Stimulated activated naive CD8-positive, alpha-beta T cell treated with anti-CD3 and anti-CD28 coated beads, Interleukin-15, Interleukin-2, amounts not matched to agents 100 U/mL and 50 U/mL, for 24 hours (primary cell): ENCODE results near the gene CNOT6L.
"Not testable (repeated sequence)": the region's sequence is repeated elsewhere in the genome, so short reads cannot be mapped to it uniquely, and the experiment has no call there.

Experiments
- ATAC-seq: fragments of 150-1000 bp; cut with Tn5 transposase; one replicate; pipeline ENCODE4 v1.10.0; 2021
- DNase-seq: peaks from one replicate; pipeline ENCODE4 v3.0.0; 2021

The CNOT6L gene

DNA sequence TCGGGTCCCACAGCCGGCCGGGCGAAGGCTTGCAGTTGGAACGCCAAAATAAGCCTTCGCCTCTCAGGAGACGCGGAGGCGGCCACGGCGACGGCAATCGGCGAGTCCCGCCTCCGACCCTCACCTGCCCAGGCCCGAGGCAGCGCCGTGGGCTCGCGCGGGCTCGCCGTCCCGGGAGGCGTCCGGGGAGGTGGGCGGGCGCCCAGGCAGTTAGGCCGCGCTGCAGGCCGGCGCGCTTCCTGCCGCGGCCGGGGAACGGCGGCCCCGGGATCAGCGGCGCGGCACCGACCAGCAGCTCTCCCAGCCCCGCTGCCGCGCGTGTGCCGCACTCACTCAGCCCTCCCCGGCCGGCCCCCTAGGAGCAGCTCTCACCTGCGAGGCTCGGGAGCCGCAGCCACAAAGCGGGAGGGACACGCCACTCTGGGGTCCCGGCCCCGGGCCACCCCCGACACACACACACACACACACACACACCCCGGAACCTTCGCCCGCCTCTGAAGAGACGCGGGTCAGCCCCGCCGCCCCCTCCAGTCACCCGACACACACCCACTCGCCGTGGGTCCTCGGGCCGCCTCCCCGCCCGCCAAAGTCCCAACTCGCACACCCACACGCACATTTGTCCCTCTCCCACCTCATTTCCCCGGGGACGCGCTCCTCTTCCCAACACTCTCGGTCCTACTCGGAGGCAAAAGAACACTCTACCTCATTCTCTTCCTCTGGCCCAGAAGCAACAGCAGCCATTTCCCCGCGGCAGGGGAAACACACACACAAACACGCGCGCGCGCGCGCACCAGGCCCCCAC is at the start of gene CNOT6L:
CNOT6L (minus strand) TSS at position 767 of the 802 bp plus-strand sequence; CDS start at position 707, 60 bp downstream.
- ATAC-seq (peak; percentile 8), DNase-seq (peak; percentile 80)

DNA sequence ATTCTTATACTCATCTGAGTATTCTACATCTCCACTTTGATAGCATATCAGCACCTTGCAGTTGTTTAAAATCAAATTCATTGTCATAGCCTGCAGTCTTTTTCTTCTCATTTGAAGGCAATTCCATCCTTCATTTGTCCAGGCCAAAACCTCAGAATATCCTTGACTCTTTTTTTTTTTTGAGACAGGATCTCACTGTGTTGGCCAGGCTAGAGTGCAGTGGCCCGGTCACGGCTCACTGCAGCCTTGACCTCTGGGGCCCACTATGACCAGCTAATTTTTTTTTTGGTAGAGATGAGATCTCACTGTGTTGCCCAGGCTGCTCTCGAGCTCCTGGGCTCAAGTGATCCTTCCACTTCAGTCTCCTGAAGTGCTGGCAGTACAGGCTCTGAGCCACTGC is 46.1 kb upstream of the CNOT6L start:
- DNase-seq, result no peak
- no peak for ATAC-seq

DNA sequence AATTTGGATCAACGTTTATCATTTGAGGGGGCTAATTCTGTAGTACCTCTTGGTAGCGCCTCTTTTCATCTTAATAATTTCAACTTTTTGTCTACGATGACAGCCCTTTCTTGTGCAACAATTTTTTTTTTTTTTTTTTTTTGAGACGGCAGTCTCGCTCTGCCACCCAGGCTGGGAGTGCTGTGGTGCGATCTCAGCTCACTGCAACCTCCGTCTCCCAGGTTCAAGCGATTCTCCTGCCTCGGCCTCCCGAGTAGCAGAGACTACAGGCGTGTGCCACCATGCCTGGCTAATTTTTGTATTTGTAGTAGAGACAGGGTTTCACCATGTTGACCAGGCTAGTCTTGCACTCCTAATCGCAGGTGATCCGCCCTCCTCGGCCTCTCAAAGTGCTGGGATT is 44.2 kb upstream of the CNOT6L start:
- not testable (repeated sequence) for ATAC-seq
- peak; percentile 19 for DNase-seq

DNA sequence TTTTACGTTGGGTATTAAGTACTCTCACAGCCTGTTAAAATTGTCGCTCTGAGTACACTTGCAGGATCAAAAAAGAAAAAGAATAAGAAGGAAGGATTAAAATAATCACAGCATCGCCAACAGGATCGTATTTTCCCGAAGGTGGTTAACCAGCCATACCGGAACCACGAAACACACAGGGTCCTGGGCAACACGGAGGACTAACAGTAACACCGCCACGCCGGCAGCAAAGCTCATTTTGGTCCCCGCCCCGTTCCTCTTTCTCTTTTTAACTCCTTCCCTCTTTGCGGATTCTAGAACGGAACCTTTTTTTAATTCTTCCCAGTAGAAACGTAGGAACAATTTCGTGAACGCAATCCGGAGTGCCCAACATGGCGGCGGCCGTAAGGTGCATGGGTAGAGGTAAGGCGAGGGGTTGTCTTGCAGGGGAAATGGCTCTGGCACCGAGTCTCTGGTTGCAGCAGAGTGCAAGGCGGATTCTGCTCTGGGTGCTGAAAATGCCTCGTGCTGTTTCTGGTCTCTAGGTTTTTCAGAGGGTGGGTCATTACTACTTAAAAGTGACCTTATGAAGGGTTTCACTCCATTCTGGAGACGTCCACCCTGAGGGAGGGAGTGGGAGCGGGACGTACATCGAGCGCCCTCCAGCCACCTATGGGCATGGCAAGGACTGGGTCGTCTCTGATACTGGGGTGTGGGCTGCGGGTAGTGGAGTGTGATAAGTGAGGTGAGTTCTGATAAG is 43.5 kb upstream of the CNOT6L start, which contains the start of gene MRPL1:
MRPL1 (plus strand) TSS at position 353 of the 739 bp plus-strand sequence; CDS start at position 372, 19 bp downstream.
- DNase-seq (peak; percentile 88), ATAC-seq (peak; percentile 86)

DNA sequence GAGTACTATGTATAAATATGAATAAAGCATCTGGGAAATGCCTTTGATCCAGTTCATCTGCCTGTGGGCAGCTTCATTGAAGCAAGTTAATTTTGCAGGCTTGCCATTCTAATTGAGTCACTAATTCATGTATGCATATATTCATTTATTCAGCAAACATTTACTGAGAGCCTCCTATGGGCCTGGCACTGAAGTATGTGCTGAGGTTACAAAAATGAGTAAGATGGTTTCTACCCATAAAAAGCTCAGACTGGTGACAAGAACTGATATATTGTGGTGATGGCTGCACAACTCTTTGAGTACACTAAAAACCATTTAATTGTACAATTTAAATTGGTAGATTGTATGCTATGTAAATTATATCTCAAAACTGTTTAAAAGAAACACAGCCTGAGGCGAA is 42.3 kb upstream of the CNOT6L start:
- peak; percentile 16 for DNase-seq
- peak; percentile 64 for ATAC-seq

DNA sequence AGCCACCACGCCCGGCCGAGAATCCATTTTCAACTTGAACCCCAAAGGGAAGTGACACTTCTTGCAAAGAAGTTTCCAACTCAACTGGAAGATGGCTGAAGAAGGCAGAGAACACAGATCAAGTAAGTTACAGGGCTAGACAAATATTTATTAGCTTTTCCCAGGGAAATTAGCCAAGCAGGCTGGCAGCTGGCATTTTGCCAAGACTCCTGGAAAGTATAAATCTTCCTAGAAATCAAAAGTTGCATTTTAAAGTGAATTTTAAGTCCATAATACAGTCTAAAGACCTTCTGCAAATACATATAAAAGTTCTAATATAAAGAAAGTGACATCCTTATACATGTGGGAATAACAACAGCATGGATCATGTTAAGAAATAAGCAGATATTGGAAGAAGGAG is 40.1 kb upstream of the CNOT6L start:
- ATAC-seq (no peak), DNase-seq (no peak)

DNA sequence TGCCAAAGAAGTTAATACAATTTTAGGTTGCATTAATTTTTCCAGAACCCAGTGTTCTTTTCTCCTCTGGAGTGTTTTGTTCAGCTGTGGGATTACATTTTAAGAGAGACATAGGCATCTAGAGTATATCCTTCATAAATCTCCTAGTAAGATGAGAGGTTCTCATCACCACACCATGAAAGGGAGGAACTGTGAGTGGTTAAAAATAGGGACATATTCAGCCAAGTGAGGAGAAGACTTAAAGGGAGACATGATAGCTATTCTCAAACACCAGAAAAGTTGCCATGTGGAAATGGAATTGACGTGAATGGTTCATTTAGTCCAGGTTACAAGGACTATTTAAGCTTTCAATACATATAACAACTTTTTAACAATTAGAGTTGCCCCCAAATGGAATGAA is 37.0 kb upstream of the CNOT6L start:
- DNase-seq, result no peak

DNA sequence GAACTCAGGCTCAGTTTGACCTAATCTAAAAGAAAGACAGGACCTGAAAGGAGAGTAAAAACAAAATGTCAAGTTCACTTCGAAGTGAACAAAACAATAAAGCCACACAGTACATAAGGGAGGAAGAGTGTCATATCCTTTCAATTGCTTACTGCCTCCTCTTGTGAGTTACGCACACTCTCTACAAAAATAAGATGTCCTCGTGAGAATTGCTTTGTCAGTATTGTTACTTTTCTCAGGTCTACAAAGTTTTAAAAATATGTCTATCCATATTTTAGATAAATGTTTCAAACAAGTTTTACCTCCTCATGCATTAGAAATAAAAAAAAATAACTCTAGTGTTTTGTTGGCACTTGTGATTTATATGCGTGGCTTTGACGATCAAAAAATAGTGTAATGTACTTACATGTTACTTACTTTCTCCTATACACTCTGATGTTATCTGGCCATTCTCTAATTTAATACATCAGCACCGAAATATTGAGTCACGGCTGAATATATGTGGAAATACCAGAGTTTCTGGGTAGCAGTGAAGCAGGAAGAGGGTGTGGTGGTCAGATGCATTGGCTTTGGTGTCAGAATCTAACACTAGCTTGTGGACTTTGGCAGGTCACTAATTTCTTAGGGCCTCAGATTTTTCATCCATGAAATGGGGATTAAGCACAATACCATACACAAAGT is 35.4 kb upstream of the CNOT6L start:
- ATAC-seq (peak; percentile 62), DNase-seq (peak; percentile 24)

More for the DNA sequence above, 37.0 kb upstream of the CNOT6L start:
- no peak for ATAC-seq

DNA sequence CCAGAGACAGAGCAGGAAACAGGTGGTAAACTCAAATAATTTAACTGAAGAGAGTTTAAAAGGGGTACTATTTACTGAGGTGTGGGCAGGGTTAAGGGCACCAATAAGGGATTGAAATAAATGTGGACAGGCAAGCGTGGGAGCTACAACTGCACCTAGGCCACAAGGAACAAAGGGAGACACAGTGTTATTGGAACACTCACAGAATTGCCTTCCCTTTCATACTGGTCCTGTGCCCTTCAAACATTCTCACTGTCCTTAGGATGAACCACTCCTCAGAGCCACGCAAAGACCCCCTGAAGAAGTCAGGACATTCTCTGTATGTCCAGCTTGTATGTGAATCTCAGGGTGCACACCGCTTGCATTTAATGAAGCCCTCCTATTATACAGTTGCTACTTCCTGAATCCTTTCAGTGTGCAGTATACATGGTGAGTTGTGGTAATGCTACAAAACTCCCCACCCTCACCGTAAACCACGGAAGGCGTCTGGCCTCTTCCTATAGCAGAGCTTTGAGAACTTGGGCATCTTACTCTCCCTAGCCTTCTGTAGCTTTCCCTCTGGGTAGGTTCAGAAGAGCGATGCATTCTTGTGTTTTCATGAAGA is 33.8 kb upstream of the CNOT6L start:
- peak; percentile 65 for DNase-seq

DNA sequence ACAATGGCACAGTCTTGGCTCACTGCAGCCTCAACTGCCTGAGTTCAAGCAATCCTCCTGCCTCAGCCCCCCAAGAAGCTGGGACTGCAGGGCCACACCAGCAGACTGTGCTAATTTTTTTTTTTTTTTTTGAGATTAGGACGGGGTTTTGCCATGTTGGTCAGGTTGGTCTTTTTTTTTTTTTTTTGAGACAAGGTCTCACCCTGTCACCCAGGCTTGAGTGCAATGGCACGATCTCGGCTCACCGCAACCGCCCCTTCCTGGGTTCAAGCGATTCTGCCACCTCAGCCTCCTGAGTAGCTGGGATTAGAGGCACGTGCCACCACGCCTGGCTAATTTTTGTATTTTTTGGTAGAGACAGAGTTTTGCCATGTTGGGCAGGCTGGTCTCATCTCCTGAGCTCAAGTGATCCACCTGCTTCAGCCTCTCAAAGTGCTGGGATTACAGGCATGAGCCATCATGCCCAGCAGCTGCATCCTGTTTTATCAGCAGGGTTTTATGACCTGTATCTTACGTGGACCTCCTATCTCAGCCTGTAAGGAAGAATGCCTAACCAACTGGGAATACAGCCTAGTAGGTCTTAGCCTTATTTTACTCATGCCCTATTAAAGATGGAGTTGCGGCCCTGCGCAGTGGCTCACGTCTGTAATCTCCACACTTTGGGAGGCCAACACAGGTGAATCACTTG is 30.3 kb upstream of the CNOT6L start:
- ATAC-seq (no peak), DNase-seq (no peak)

More for the DNA sequence above, 33.8 kb upstream of the CNOT6L start:
- peak; percentile 94 for ATAC-seq

DNA sequence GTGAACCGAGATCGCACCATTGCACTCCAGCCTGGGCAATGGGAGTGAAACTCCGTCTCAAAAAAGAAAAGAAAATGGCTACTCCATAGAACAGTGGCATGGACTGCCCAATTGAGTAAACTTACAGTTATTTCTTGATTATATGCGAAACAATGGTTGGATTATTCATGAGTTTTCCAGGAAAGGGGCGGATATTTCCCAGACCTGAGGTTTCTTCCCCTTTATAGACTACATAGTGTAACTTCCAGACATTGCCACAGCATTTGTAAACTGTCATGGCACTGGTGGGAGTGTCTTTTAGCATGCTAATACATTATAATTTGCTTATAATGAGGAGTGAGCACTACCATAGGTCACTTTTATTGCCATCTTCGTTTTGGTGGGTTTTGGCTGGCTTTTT is 29.3 kb upstream of the CNOT6L start:
- DNase-seq, result no peak
- no peak for ATAC-seq

DNA sequence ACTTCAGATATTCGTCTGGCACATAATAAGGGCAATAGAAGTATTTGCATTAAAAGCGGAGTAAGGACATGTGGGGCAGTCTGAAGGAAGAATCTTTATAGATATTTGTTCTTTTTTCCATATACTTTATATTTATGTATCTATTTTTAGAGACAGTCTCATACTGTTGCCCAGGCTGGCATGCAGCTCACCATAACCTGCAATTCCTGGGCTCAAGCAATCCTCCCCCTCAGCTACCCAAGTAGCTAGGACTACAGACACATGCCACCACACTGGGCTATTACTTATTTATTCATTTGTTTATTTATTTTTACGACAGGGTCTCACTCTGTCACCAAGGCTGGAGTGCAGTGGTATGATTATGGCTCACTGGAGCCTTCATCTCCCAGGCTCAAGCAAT is 26.8 kb upstream of the CNOT6L start:
- DNase-seq (no peak), ATAC-seq (no peak)

DNA sequence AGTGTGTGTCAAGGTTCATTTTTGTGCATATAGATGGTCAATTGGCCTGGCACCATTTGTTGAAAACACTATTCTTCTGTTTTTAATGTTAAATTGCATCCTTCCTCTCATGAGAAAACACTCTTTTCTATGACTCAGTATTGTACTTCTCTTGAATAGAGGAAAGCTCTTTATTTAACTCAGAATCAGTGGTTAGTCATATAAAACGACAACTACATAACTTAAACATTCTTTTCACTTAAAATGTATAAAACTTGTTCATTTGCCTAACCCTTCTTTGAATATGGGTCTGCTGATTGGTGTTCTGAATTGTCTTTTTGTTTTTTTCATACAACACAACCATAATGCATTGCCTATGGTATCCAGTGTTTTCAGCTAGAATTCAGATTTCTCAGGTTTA is 26.2 kb upstream of the CNOT6L start:
- no peak for ATAC-seq
- no peak for DNase-seq

DNA sequence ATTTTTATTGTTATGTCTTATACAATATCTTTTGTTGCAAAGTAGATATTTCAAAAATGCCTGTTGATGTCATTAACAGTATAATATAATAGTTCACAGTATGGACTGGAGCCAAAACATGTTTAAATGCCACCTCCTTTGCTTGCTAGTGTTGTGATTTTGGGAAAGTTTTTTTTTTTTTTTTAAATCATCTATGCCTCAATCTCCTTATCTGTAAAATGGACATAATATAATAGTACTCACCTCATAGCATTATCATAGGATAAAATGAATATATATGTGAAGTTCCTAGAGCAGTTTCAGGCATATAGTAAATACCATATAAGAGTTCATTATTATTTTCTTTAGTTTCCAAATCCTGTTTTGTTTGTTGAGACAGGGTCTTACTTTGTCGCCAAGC is 25.2 kb upstream of the CNOT6L start:
- ATAC-seq (no peak), DNase-seq (no peak)

DNA sequence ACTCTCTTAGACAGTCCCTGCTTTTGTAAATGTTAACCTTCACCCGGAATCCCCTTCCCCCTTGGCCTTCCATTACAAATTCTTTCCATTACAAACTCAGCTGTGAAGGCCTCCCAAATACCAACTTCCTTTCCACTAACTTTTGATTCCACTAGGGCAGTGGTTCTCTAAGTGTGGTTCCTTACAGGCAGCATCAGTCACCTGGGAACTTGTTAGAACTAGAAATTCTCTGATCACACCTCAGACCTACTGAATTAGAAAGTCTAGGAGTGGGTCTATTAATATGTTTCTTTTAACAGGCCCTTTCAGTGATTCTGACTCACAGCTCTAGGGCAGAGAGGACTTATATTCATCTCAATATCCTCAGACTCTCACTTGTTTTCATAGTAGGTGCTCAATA is 24.5 kb upstream of the CNOT6L start:
- no peak for DNase-seq

DNA sequence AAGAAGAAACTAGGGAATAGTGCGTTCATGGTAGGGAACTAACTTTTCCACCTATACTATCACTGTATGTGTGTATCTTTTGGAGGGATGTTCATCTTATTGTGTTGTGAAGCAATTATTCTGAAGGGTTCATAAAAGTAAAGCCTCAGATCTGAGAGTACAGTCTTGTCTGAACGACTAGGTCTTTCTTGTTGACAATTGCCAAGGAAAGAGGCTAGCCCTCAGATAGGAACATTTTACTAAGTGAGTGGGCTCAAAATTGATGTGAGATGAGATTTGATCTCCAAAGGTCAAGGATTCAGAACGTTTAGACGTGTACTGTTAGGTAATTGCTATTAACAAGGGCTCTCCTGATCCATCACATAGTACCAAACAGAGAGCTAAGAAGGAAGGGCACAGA is 15.2 kb upstream of the CNOT6L start:
- DNase-seq (no peak), ATAC-seq (peak; percentile 63)

More for the DNA sequence above, 24.5 kb upstream of the CNOT6L start:
- peak; percentile 95 for ATAC-seq

DNA sequence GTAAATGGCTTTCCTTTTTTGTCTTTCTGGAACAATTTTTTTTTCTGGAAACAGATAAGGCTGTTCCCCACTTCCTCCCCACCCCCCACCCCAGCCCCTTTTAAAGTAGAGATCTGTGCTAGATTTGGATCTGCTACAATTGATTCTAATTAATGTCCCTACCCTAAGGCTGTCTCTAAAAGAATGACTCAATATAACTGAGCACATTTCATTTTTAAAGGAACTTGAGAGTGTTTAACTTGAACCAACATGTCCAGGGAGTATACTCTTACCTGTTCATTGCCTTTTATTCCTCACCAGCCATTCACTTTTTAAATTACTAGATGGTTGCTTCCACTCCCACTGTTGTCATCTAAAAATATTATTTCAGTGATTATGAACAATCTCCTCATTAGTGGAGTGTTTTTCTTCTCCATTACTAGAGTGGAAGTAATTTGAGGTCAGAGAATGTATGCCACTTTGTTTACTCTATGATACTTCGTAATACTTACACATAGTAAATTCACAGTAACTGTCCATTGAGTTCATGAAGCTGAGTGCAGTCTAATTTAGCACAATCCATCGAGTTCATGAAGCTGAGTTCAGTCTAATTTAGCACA is 14.1 kb upstream of the CNOT6L start:
- ATAC-seq (no peak), DNase-seq (no peak)

DNA sequence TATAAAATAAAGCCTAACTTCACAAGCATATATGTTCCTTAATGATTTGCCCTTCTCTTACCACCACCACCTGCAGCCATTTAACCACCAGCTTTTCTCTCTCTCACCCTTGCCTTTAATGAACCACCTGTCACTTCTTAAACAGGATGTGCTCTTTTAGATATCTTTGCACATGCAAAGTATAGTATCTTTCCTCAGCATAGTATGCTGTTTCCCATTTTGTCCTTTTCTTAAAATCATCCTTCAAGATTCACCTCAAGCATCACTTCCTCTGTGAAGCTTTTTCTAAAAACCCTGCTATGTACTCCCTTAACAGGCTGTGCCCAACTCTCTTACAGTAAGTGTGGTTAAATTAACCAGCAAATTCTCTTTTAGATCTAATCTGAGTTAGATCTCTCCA is 8.2 kb upstream of the CNOT6L start:
- DNase-seq (no peak), ATAC-seq (peak; percentile 57)

DNA sequence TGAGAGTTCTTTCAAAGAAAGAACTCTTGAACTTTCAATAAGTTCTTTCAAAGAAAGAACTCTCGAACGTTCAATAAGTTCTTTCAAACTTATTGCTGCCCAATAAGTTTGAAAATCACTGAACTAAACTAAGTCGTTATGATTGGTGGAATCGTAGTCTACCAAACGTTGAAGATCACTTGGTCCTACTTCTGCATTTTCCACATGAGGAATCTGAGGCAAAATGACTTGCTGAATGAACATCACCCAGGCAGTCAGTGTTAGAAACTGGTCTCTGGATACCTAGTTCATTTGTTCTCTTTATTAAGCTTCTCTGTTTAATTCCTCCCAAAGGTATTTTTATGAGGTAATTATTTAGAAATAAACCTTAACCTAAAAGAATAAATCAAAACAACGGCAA is 7.1 kb upstream of the CNOT6L start:
- DNase-seq (no peak), ATAC-seq (no peak)

DNA sequence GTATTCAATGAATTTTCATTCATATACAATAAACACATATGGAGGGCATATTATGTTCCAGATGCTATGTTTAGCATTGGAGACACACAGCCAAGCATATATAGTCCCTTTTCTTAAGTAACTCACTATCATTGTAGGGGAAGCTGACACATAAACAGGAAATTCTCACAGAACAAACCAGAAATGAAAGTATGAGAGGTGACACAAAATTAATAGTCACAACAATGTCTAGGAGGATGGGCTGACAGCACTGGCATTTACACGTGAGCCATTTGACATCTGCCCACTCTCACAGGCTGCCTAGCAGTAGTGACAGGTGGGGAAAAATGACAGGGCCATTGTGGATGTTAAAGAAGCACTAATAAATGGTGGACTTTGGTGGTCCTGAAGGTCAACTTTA is 2.6 kb upstream of the CNOT6L start:
- peak; percentile 16 for ATAC-seq

More for the DNA sequence above, 2.6 kb upstream of the CNOT6L start:
- peak; percentile 25 for DNase-seq
